Mammary epithelial cell (primary cell): Measurements from ENCODE around the gene ARHGEF4.

Experiments
- EZH2 ChIP-seq: IDR thresholded peaks from 2 replicates; pipeline ENCODE4 v1.6.1; 2012; ENCODE audit warnings: low read length, inconsistent platforms, borderline replicate concordance
- TF ChIP-seq, protein P1 (sequence below), 2 donors: IDR thresholded peaks in 1 of 2; conservative IDR thresholded peaks in 1 of 2; 2 replicates each; pipeline ENCODE4 v1.5.1; 2011 to 2012; ENCODE audit warnings: inconsistent platforms in 2 of 2, low read length in 2 of 2, mild to moderate bottlenecking in 2 of 2, control low read depth in 1 of 2, low read depth in 1 of 2; ENCODE audit not compliant: insufficient read depth in 1 of 2; ENCODE audit errors: extremely low read depth in 1 of 2

DNA sequence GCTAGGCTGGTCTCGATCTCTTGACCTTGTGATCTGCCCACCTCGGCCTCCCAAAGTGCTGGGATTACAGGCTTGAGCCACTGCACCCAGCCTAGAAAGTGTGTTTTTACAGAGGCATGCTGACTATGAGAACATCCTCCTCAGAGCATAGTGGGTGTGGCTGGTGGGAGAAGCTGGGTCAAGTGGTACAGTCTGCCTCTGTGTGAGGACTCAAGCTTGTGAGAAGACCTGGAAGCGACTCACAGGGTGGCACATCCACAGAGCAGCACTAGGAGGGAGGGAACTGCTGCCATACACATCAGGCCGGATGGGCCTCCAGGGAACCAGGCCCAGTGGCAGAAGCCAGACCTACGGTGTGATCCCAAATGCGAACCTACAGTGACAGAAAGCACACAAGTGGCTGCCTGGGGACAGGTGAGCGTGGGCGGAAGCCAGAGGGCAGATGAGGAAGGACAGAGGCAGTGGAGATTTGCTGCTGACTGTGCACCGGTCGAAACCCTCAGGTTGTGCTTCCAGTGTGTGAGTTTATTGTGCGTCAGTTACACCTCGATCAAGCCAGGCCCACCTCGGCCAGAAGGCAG is 8.9 kb downstream of the ARHGEF4 start:
- TF ChIP-seq EZH2 = no peak
- TF ChIP-seq, protein P1, sequence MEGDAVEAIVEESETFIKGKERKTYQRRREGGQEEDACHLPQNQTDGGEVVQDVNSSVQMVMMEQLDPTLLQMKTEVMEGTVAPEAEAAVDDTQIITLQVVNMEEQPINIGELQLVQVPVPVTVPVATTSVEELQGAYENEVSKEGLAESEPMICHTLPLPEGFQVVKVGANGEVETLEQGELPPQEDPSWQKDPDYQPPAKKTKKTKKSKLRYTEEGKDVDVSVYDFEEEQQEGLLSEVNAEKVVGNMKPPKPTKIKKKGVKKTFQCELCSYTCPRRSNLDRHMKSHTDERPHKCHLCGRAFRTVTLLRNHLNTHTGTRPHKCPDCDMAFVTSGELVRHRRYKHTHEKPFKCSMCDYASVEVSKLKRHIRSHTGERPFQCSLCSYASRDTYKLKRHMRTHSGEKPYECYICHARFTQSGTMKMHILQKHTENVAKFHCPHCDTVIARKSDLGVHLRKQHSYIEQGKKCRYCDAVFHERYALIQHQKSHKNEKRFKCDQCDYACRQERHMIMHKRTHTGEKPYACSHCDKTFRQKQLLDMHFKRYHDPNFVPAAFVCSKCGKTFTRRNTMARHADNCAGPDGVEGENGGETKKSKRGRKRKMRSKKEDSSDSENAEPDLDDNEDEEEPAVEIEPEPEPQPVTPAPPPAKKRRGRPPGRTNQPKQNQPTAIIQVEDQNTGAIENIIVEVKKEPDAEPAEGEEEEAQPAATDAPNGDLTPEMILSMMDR (conservative IDR thresholded peaks at IDR 0.05 in 1 of 2, IDR thresholded peaks at IDR 0.05 in 1 of 2; ENCODE audit: extremely low read depth in 1 of 2, insufficient read depth in 1 of 2, low read depth in 1 of 2, low read length in 2 of 2) = no peak
